HG02870 (cell line): Measurements from ENCODE around the gene RPRM.
"Not testable (repeated sequence)": the region's sequence is repeated elsewhere in the genome, so short reads cannot be mapped to it uniquely, and the experiment has no call there.

Experiments used
- ATAC-seq: cut with Tn5 transposase; IDR thresholded peaks from one replicate; pipeline ENCODE4 v1.9.1; 2021; ENCODE audit warnings: mild to moderate bottlenecking, moderate library complexity; ENCODE audit not compliant: unreplicated experiment

RPRM gene

GRCh38 chr2:153478289-153479261 lies at the start of gene RPRM:
RPRM (minus strand) TSS chr2:153478762; CDS start chr2:153478565, 197 bp downstream.
- ATAC-seq: peak; percentile 84

- ATAC-seq: no peak
Observed at GRCh38 chr2:153519257-153519875, 40.8 kb upstream of the RPRM start.

GRCh38 chr2:153512331-153512730 lies 33.8 kb upstream of the RPRM start:
- ATAC-seq: no peak

- ATAC-seq: no peak
Observed at GRCh38 chr2:153510996-153511395, 32.4 kb upstream of the RPRM start.

GRCh38 chr2:153509133-153509532 lies 30.6 kb upstream of the RPRM start:
- ATAC-seq: no peak

GRCh38 chr2:153506499-153506898 lies 27.9 kb upstream of the RPRM start:
- ATAC-seq: not testable (repeated sequence)

GRCh38 chr2:153499439-153499838 lies 20.9 kb upstream of the RPRM start:
- ATAC-seq: no peak

GRCh38 chr2:153497938-153498629 lies 19.5 kb upstream of the RPRM start:
- ATAC-seq: no peak

GRCh38 chr2:153495725-153496124 lies 17.2 kb upstream of the RPRM start:
- no peak for ATAC-seq

GRCh38 chr2:153488072-153488471 lies 9.5 kb upstream of the RPRM start:
- no peak for ATAC-seq

GRCh38 chr2:153487448-153487847 lies 8.9 kb upstream of the RPRM start:
- no peak for ATAC-seq

- no peak for ATAC-seq
Observed at GRCh38 chr2:153479573-153479972, 1.0 kb upstream of the RPRM start.

- ATAC-seq: no peak
Observed at GRCh38 chr2:153477636-153478288, 800 bp downstream of the RPRM start.

- no peak for ATAC-seq
Observed at GRCh38 chr2:153476816-153477635, 1.5 kb downstream of the RPRM start.

- ATAC-seq: no peak
Observed at GRCh38 chr2:153476491-153476815, 2.1 kb downstream of the RPRM start.

GRCh38 chr2:153474876-153475435 lies 3.6 kb downstream of the RPRM start:
- no peak for ATAC-seq

- no peak for ATAC-seq
Observed at GRCh38 chr2:153474407-153474806, 4.2 kb downstream of the RPRM start.

GRCh38 chr2:153470867-153471266 lies 7.7 kb downstream of the RPRM start:
- no peak for ATAC-seq

- no peak for ATAC-seq
Observed at GRCh38 chr2:153464395-153464794, 14.2 kb downstream of the RPRM start.

- no peak for ATAC-seq
Observed at GRCh38 chr2:153462338-153462859, 16.2 kb downstream of the RPRM start.
